ENCODE results near the gene RBM19.
"Not testable (repeated sequence)": the region's sequence is repeated elsewhere in the genome, so short reads cannot be mapped to it uniquely, and the experiment has no call there.

Gene RBM19

GRCh38 chr12:113901319-113901718 is 64.8 kb downstream of the RBM19 start:
- DNase-seq (ENCODE audit: low spot score) = not testable (repeated sequence)

GRCh38 chr12:113900716-113901115 is 65.4 kb downstream of the RBM19 start:
- no peak for DNase-seq (ENCODE audit: low spot score)

- DNase-seq (ENCODE audit: low spot score) = no peak
These were observed 66.3 kb downstream of the RBM19 start for GRCh38 chr12:113899561-113900471.

- DNase-seq (ENCODE audit: low spot score) = no peak
These were observed 67.0 kb downstream of the RBM19 start for GRCh38 chr12:113899042-113899560.

- no peak for DNase-seq (ENCODE audit: low spot score)
These were observed 67.7 kb downstream of the RBM19 start for GRCh38 chr12:113898466-113898865.

GRCh38 chr12:113897406-113897805 is 68.7 kb downstream of the RBM19 start:
- DNase-seq (ENCODE audit: low spot score) = no peak

GRCh38 chr12:113896841-113897240 is 69.3 kb downstream of the RBM19 start:
- no peak for DNase-seq (ENCODE audit: low spot score)

GRCh38 chr12:113896194-113896593 is 69.9 kb downstream of the RBM19 start:
- no peak for DNase-seq (ENCODE audit: low spot score)

- no peak for DNase-seq (ENCODE audit: low spot score)
These were observed 70.9 kb downstream of the RBM19 start for GRCh38 chr12:113895176-113895575.

GRCh38 chr12:113894697-113895096 is 71.4 kb downstream of the RBM19 start:
- DNase-seq (ENCODE audit: low spot score) = no peak

- DNase-seq (ENCODE audit: low spot score) = no peak
These were observed 72.9 kb downstream of the RBM19 start for GRCh38 chr12:113893221-113893620.

GRCh38 chr12:113892556-113892955 is 73.6 kb downstream of the RBM19 start:
- no peak for DNase-seq (ENCODE audit: low spot score)

GRCh38 chr12:113891739-113892520 is 74.2 kb downstream of the RBM19 start:
- DNase-seq (ENCODE audit: low spot score) = no peak

- DNase-seq (ENCODE audit: low spot score) = no peak
These were observed 74.9 kb downstream of the RBM19 start for GRCh38 chr12:113891167-113891692.

GRCh38 chr12:113889891-113890581 is 76.1 kb downstream of the RBM19 start:
- no peak for DNase-seq (ENCODE audit: low spot score)

GRCh38 chr12:113889076-113889475 is 77.0 kb downstream of the RBM19 start:
- no peak for DNase-seq (ENCODE audit: low spot score)

GRCh38 chr12:113888435-113888834 is 77.7 kb downstream of the RBM19 start:
- DNase-seq (ENCODE audit: low spot score) = no peak

- DNase-seq (ENCODE audit: low spot score) = no peak
These were observed 78.2 kb downstream of the RBM19 start for GRCh38 chr12:113887906-113888305.

GRCh38 chr12:113886721-113887120 is 79.4 kb downstream of the RBM19 start:
- DNase-seq (ENCODE audit: low spot score) = no peak

- DNase-seq (ENCODE audit: low spot score) = no peak
These were observed 81.7 kb downstream of the RBM19 start for GRCh38 chr12:113884392-113884791.

GRCh38 chr12:113882690-113883089 is 83.4 kb downstream of the RBM19 start:
- DNase-seq (ENCODE audit: low spot score) = no peak
